PC-9 (cell line): ENCODE results near the gene ATP11C. TPM values are rescaled to one million over a fixed set of nuclear protein-coding genes. Genes with fewer than 3 reads are reported as not detected.

Source experiments
- BruUV-seq: library from RNA; stranded (reverse); fragments of 400-500 nt; replicated peaks from 2 replicates; lab custom pipeline; 2021; lab: Mats Ljungman, UMichigan
- CTCF ChIA-PET: fragments of 300-600 bp; sonication (Branson Sonifier 250); formaldehyde crosslinking; loops from one replicate; lab custom pipeline; 2022; ENCODE audit warnings: antibody characterized with exemption; lab: Charles Lee
- POLR2A ChIA-PET: fragments of 300-600 bp; sonication (Branson Sonifier 250); formaldehyde crosslinking; loops from one replicate; lab custom pipeline; 2022; ENCODE audit warnings: antibody characterized with exemption; ENCODE audit not compliant: unreplicated experiment; lab: Charles Lee
- DNase-seq, 2 experiments: peaks; one replicate each; pipeline versions ENCODE4 v3.0.0 to v3.0.0-alpha.2; 2015 to 2022; ENCODE audit warnings: mixed read lengths in 1 of 2
- H2AFZ ChIP-seq: fragments of 200-600 bp; sonication (generic); 2 replicates; pipeline ENCODE4 v1.8.1; 2017; ENCODE audit warnings: antibody characterized with exemption
- H3F3A ChIP-seq: fragments of 200-600 bp; sonication (generic); 2 replicates; pipeline ENCODE4 v1.8.1; 2017; ENCODE audit warnings: antibody characterized with exemption, mild to moderate bottlenecking, low read depth; ENCODE audit not compliant: insufficient read depth
- H3K27ac ChIP-seq: fragments of 200-600 bp; sonication (generic); 2 replicates; pipeline ENCODE4 v1.6.1; 2016; ENCODE audit warnings: mixed run types
- H3K27me3 ChIP-seq: fragments of 200-600 bp; sonication (generic); 2 replicates; pipeline ENCODE4 v1.6.1; 2016; ENCODE audit warnings: low read depth, mixed run types; ENCODE audit not compliant: insufficient read depth
- H3K36me3 ChIP-seq: fragments of 200-600 bp; sonication (generic); 2 replicates; pipeline ENCODE4 v1.6.1; 2016; ENCODE audit warnings: low read depth, mixed run types
- H3K4me1 ChIP-seq: fragments of 200-600 bp; sonication (generic); replicated peaks from 2 replicates; pipeline ENCODE4 v1.6.1; 2016; ENCODE audit warnings: mixed run types; ENCODE audit not compliant: insufficient read depth
- H3K4me2 ChIP-seq: fragments of 200-600 bp; sonication (generic); 2 replicates; pipeline ENCODE4 v1.6.1; 2017; ENCODE audit warnings: mixed run types
- H3K4me3 ChIP-seq: fragments of 200-600 bp; sonication (generic); 2 replicates; pipeline ENCODE4 v1.6.1; 2016; ENCODE audit warnings: mixed run types
- H3K79me2 ChIP-seq: fragments of 200-600 bp; sonication (generic); 2 replicates; pipeline ENCODE4 v1.6.1; 2017; ENCODE audit warnings: low read depth, mixed run types
- H3K9me2 ChIP-seq: fragments of 200-600 bp; sonication (generic); 2 replicates; pipeline ENCODE4 v1.8.1; 2017; ENCODE audit warnings: mild to moderate bottlenecking; ENCODE audit not compliant: insufficient read depth
- H3K9me3 ChIP-seq: fragments of 200-600 bp; sonication (generic); 2 replicates; pipeline ENCODE4 v1.8.1; 2016; ENCODE audit warnings: low read depth; ENCODE audit not compliant: insufficient read depth
- H4K20me1 ChIP-seq: fragments of 200-600 bp; sonication (generic); 2 replicates; pipeline ENCODE4 v1.8.1; 2017; ENCODE audit not compliant: insufficient read depth
- EZH2 ChIP-seq: fragments of 200-600 bp; sonication (generic); IDR thresholded peaks from 2 replicates; pipeline ENCODE4 v1.8.0; 2017; ENCODE audit warnings: antibody characterized with exemption, low read depth
- intact Hi-C: fragments of 100-400 bp; cut with micrococcal nuclease; formaldehyde crosslinking; loops from one replicate; pipeline ENCODE4 v1.10.0; 2022; ENCODE audit not compliant: unreplicated experiment
- total RNA-seq: library from RNA; stranded (reverse); gene quantifications from 2 replicates; pipeline ENCODE4 v1.2.3, GENCODE V29; 2021
- TF ChIP-seq, protein P1 (sequence below): fragments of 200-600 bp; sonication (generic); conservative IDR thresholded peaks from 2 replicates; pipeline ENCODE4 v1.6.1; 2017; ENCODE audit warnings: mixed run types, antibody characterized with exemption, mild to moderate bottlenecking, moderate library complexity

The ATP11C gene
- total RNA-seq, 1 experiment from 2014 or later: 13.0 TPM

- Histone ChIP-seq H2AFZ (no peak overlapping the region), H3K79me2 (no peaks in the 10 kb centered on the region), H3K9me3 (no peaks in the 10 kb centered on the region), H3K4me2 (no peak overlapping the region), H3K9me2 (no peaks in the 10 kb centered on the region), H3K27ac (no peak overlapping the region), H3F3A (no peaks in the 10 kb centered on the region), H4K20me1 (no peaks in the 10 kb centered on the region), H3K27me3 (no peaks in the 10 kb centered on the region), H3K36me3 (no peaks in the 10 kb centered on the region), H3K4me1 (no peaks in the 10 kb centered on the region), H3K4me3 (no peak overlapping the region)
- no peak for DNase-seq
- CTCF ChIA-PET: no interaction called here
- no peak for TF ChIP-seq EZH2
- TF ChIP-seq, protein P1, sequence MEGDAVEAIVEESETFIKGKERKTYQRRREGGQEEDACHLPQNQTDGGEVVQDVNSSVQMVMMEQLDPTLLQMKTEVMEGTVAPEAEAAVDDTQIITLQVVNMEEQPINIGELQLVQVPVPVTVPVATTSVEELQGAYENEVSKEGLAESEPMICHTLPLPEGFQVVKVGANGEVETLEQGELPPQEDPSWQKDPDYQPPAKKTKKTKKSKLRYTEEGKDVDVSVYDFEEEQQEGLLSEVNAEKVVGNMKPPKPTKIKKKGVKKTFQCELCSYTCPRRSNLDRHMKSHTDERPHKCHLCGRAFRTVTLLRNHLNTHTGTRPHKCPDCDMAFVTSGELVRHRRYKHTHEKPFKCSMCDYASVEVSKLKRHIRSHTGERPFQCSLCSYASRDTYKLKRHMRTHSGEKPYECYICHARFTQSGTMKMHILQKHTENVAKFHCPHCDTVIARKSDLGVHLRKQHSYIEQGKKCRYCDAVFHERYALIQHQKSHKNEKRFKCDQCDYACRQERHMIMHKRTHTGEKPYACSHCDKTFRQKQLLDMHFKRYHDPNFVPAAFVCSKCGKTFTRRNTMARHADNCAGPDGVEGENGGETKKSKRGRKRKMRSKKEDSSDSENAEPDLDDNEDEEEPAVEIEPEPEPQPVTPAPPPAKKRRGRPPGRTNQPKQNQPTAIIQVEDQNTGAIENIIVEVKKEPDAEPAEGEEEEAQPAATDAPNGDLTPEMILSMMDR: no peak
- POLR2A ChIA-PET: no interaction called here
- intact Hi-C loops: loop anchor here (10.0 kb wide), 1 partner anchor 123 kb away; the partner anchor contains the start of gene ATP11C
- BruUV-seq: no TSS peak
Measured at GRCh38 chrX:139811942-139812629, 120.8 kb downstream of the ATP11C start.

DNA sequence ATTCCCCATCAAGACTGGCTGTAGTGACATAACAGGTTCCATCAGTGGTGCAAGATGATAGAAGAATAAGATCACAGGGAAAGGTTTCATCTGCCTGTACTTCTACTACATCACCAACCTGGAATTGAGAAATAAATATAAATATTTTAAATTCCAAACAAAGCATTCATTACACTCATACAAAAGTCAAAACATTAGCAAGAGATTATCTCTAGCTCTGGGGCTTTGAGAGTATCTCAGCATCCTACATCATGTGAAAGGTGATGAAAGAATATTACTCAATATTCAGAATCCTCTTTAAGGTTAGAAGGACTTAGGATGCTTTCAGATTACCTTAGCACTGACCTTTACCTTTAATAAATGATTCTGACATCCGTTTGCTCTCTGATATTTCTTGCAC is 128.4 kb downstream of the ATP11C start:
- CTCF ChIA-PET: no interaction called here
- DNase-seq: no peak
- BruUV-seq: no TSS peak
- Histone ChIP-seq H3F3A (no peaks in the 10 kb centered on the region), H3K4me1 (no peaks in the 10 kb centered on the region; the same call in 1 of the 2 replicates), H4K20me1 (no peaks in the 10 kb centered on the region), H3K27ac (no peak overlapping the region), H3K9me2 (no peaks in the 10 kb centered on the region), H2AFZ (no peak overlapping the region), H3K36me3 (no peaks in the 10 kb centered on the region), H3K9me3 (no peaks in the 10 kb centered on the region), H3K79me2 (no peaks in the 10 kb centered on the region), H3K4me3 (no peak overlapping the region), H3K27me3 (no peaks in the 10 kb centered on the region), H3K4me2 (no peak overlapping the region)
- intact Hi-C loops: no loop called here
- POLR2A ChIA-PET: no interaction called here
- TF ChIP-seq, protein P1: no peak

DNA sequence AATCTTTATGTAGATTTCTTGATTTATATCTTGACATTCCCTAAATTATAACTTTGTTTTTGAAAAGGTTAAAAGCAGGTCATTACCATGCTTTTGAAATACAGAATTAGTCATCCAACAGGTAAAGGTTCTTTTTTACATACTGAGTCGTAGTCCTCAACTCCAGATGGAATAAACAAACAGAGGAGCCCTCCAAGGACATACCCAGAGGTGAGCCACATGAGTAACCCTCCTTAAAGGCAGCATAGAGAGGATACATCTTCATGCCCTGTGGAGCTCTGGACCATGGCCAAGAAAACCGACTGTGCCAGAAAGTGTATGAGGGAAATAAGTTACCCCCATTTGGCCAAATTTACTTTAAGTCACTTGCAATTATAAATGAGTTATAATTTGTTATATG is 129.6 kb downstream of the ATP11C start:
- Histone ChIP-seq H3K27ac (no peak overlapping the region), H3K4me3 (no peak overlapping the region), H2AFZ (no peak overlapping the region), H3F3A (no peaks in the 10 kb centered on the region), H3K9me3 (no peaks in the 10 kb centered on the region), H3K4me1 (no peaks in the 10 kb centered on the region; the same call in 1 of the 2 replicates), H3K4me2 (no peak overlapping the region; the same call in 1 of the 2 replicates), H3K79me2 (no peaks in the 10 kb centered on the region), H4K20me1 (no peaks in the 10 kb centered on the region), H3K9me2 (no peaks in the 10 kb centered on the region), H3K27me3 (no peaks in the 10 kb centered on the region), H3K36me3 (no peaks in the 10 kb centered on the region)
- ChIA-PET POLR2A (no interaction called here), CTCF (no interaction called here)
- BruUV-seq: no TSS peak
- DNase-seq: no peak
- TF ChIP-seq, protein P1: no peak
- TF ChIP-seq EZH2: no peak
- intact Hi-C loops: no loop called here
